Measurements from ENCODE around the gene COL5A1. TPM values are rescaled to one million over a fixed set of nuclear protein-coding genes. Genes with fewer than 3 reads are reported as not detected.

Gene COL5A1
- polyA plus RNA-seq, 12 donors: 97.3 to 862 (median 434) TPM

- peak; percentile 74 for DNase-seq
Measured at GRCh38 chr9:134811673-134812342, 170.2 kb downstream of the COL5A1 start.

- no peak for DNase-seq
Measured at GRCh38 chr9:134812343-134812673, 170.7 kb downstream of the COL5A1 start.

- no peak for DNase-seq
Measured at GRCh38 chr9:134813841-134814240, 172.2 kb downstream of the COL5A1 start.

- DNase-seq: no peak
Measured at GRCh38 chr9:134814598-134815215, 173.1 kb downstream of the COL5A1 start.

- no peak for DNase-seq
Measured at GRCh38 chr9:134815435-134816214, 174.0 kb downstream of the COL5A1 start.

- no peak for DNase-seq
Measured at GRCh38 chr9:134816264-134816663, 174.7 kb downstream of the COL5A1 start.

- DNase-seq: no peak
Measured at GRCh38 chr9:134818000-134818568, 176.5 kb downstream of the COL5A1 start.

- DNase-seq: no peak
Measured at GRCh38 chr9:134818591-134818990, 177.0 kb downstream of the COL5A1 start.

- DNase-seq: no peak
Measured at GRCh38 chr9:134820901-134821300, 179.3 kb downstream of the COL5A1 start.

GRCh38 chr9:134822541-134822940, 180.9 kb downstream of the COL5A1 start:
- DNase-seq: no peak

GRCh38 chr9:134823623-134824022, 182.0 kb downstream of the COL5A1 start:
- DNase-seq: no peak

GRCh38 chr9:134824583-134824982, 183.0 kb downstream of the COL5A1 start:
- no peak for DNase-seq

GRCh38 chr9:134825025-134825424, 183.4 kb downstream of the COL5A1 start:
- no peak for DNase-seq

- DNase-seq: no peak
Measured at GRCh38 chr9:134826336-134827285, 185.0 kb downstream of the COL5A1 start.

- no peak for DNase-seq
Measured at GRCh38 chr9:134827559-134827958, 186.0 kb downstream of the COL5A1 start.

GRCh38 chr9:134827993-134828392, 186.4 kb downstream of the COL5A1 start:
- DNase-seq: no peak

- no peak for DNase-seq
Measured at GRCh38 chr9:134828892-134829291, 187.3 kb downstream of the COL5A1 start.

GRCh38 chr9:134829356-134829937, 187.8 kb downstream of the COL5A1 start:
- no peak for DNase-seq

- DNase-seq: no peak
Measured at GRCh38 chr9:134830126-134830525, 188.5 kb downstream of the COL5A1 start.

- DNase-seq: no peak
Measured at GRCh38 chr9:134830926-134831720, 189.5 kb downstream of the COL5A1 start.

Data from muscle of arm (tissue), 12 donors.